ENCODE measurements around the gene ARTN. TPM values are rescaled to one million over a fixed set of nuclear protein-coding genes. Genes with fewer than 3 reads are reported as not detected.

ARTN gene
- total RNA-seq, 1 donor from 2014 or later: 7.2 TPM

- no peaks in the 10 kb centered on the region for H3K27me3 Mint-ChIP-seq
- H3K4me3 Mint-ChIP-seq: peak within 1 kb of the TSS; percentile 96
- TF ChIP-seq CTCF (conservative IDR thresholded peaks at IDR 0.05): peak; percentile 13
- DNase-seq (ENCODE audit: extremely low spot score, unreplicated experiment): peak; percentile 93
- peaks cover 23% of the 10 kb centered on the region for H3K4me1 Mint-ChIP-seq (ENCODE audit: unreplicated experiment)
- peak within 1 kb of the TSS; percentile 85 for H3K27ac Mint-ChIP-seq
- no peaks in the 10 kb centered on the region for H3K9me3 Mint-ChIP-seq
- H3K36me3 Mint-ChIP-seq: peaks cover 3% of the 10 kb centered on the region
Measured at GRCh38 chr1:43969746-43970466, 36.3 kb downstream of the ARTN start, which contains the start of gene DPH2. Gene DPH2 (plus strand): TSS chr1:43970010. CDS start chr1:43970176, 166 bp downstream.

- no peak for TF ChIP-seq CTCF (conservative IDR thresholded peaks at IDR 0.05)
- no peak for DNase-seq (ENCODE audit: extremely low spot score, unreplicated experiment)
- H3K4me1 Mint-ChIP-seq (ENCODE audit: unreplicated experiment): peaks cover 23% of the 10 kb centered on the region
- no peak overlapping the region for H3K27ac Mint-ChIP-seq
- no peaks in the 10 kb centered on the region for H3K9me3 Mint-ChIP-seq
- H3K27me3 Mint-ChIP-seq: no peaks in the 10 kb centered on the region
- peak overlapping the region; percentile 96 for H3K4me3 Mint-ChIP-seq
- peaks cover 3% of the 10 kb centered on the region for H3K36me3 Mint-ChIP-seq
Measured at GRCh38 chr1:43970502-43970901, 36.9 kb downstream of the ARTN start.

GRCh38 chr1:43970911-43971310 is 37.3 kb downstream of the ARTN start:
- Mint-ChIP-seq H3K9me3 (no peaks in the 10 kb centered on the region), H3K27me3 (no peaks in the 10 kb centered on the region), H3K4me1 (ENCODE audit: unreplicated experiment) (peaks cover 24% of the 10 kb centered on the region), H3K4me3 (peak overlapping the region; percentile 96), H3K27ac (no peak overlapping the region), H3K36me3 (peaks cover 3% of the 10 kb centered on the region)
- no peak for DNase-seq (ENCODE audit: extremely low spot score, unreplicated experiment)
- no peak for TF ChIP-seq CTCF (conservative IDR thresholded peaks at IDR 0.05)

GRCh38 chr1:43971336-43971980 is 37.9 kb downstream of the ARTN start:
- no peaks in the 10 kb centered on the region for H3K9me3 Mint-ChIP-seq
- peaks cover 6% of the 10 kb centered on the region for H3K36me3 Mint-ChIP-seq

GRCh38 chr1:43973981-43974442 is 40.4 kb downstream of the ARTN start:
- peaks cover 50% of the 10 kb centered on the region for H3K4me1 Mint-ChIP-seq (ENCODE audit: unreplicated experiment)
- peak overlapping the region; percentile 95 for H3K4me3 Mint-ChIP-seq
- H3K27ac Mint-ChIP-seq: peak overlapping the region; percentile 95
- H3K36me3 Mint-ChIP-seq: peaks cover 26% of the 10 kb centered on the region
- TF ChIP-seq CTCF (conservative IDR thresholded peaks at IDR 0.05): no peak
- H3K27me3 Mint-ChIP-seq: no peaks in the 10 kb centered on the region
- no peak for DNase-seq (ENCODE audit: extremely low spot score, unreplicated experiment)
- no peaks in the 10 kb centered on the region for H3K9me3 Mint-ChIP-seq

More at GRCh38 chr1:43971336-43971980, 37.9 kb downstream of the ARTN start:
- H3K4me3 Mint-ChIP-seq: peak overlapping the region; percentile 96
- no peaks in the 10 kb centered on the region for H3K27me3 Mint-ChIP-seq
- H3K27ac Mint-ChIP-seq: no peak overlapping the region
- no peak for TF ChIP-seq CTCF (conservative IDR thresholded peaks at IDR 0.05)
- no peak for DNase-seq (ENCODE audit: extremely low spot score, unreplicated experiment)
- peaks cover 30% of the 10 kb centered on the region for H3K4me1 Mint-ChIP-seq (ENCODE audit: unreplicated experiment)

All from type B pancreatic cell (in vitro differentiated cells).